Breast epithelium (tissue), 4 donors: ENCODE measurements around the gene CCSER1. TPM values are rescaled to one million over a fixed set of nuclear protein-coding genes. Genes with fewer than 3 reads are reported as not detected.

ENCODE experiments used
- DNase-seq, 2 donors: peaks; one replicate each; pipeline ENCODE4 v3.0.0-alpha.2; 2019; ENCODE audit warnings: low spot score in 2 of 2
- H3K27ac ChIP-seq, 2 donors: fragments of 200-600 bp; sonication (generic) in 1 of 2; one replicate each; pipeline ENCODE4 v1.5.1; 2016 to 2019; ENCODE audit warnings: mild to moderate bottlenecking in 1 of 2
- H3K27me3 ChIP-seq, 2 donors: fragments of 200-600 bp; sonication (generic) in 1 of 2; one replicate each; pipeline versions ENCODE4 v1.5.1 to v1.6.0; 2017 to 2019; ENCODE audit warnings: control low read depth in 1 of 2, mild to moderate bottlenecking in 1 of 2
- H3K36me3 ChIP-seq: fragments of 200-600 bp; one replicate; pipeline ENCODE4 v1.5.1; 2019
- H3K4me1 ChIP-seq, 2 donors: fragments of 200-600 bp; sonication (generic); one replicate each; pipeline ENCODE4 v1.5.1; 2016 to 2019; ENCODE audit warnings: control low read depth in 1 of 2
- H3K4me3 ChIP-seq, 3 donors: fragments of 200-600 bp; sonication (generic); 1 replicate in 2 of 3; 2 replicates in 1 of 3; pipeline ENCODE4 v1.5.1; 2016 to 2019; ENCODE audit warnings: mild to moderate bottlenecking in 3 of 3, moderate library complexity in 2 of 3
- H3K9me3 ChIP-seq, 2 donors: fragments of 200-600 bp; sonication (generic) in 1 of 2; one replicate each; pipeline ENCODE4 v1.5.1; 2016 to 2019; ENCODE audit warnings: control low read depth in 1 of 2
- POLR2A ChIP-seq: fragments of 450-650 bp; IDR thresholded peaks from one replicate; pipeline ENCODE4 v1.6.1; 2016; ENCODE audit warnings: antibody characterized with exemption, mild to moderate bottlenecking, moderate library complexity
- POLR2AphosphoS5 ChIP-seq, 3 donors: sonication (generic); formaldehyde crosslinking; IDR thresholded peaks; one replicate each; pipeline ENCODE4 v1.6.1; 2017; ENCODE audit warnings: antibody characterized with exemption in 3 of 3
- intact Hi-C: fragments of 100-400 bp; cut with DNase I; formaldehyde crosslinking; loops from one replicate; pipeline ENCODE4 v1.15.1; 2023; ENCODE audit warnings: low total_unique reads
- total RNA-seq, 3 donors: library from RNA; depleted of rRNA; stranded (reverse); fragments of >200 nt; gene quantifications; one replicate each; pipeline ENCODE4 v1.1.0, GENCODE V29; 2016
- TF ChIP-seq, protein P1 (sequence below), 3 donors: fragments of 450-650 bp; IDR thresholded peaks; one replicate each; pipeline ENCODE4 v1.5.1; 2016 to 2017; ENCODE audit warnings: antibody characterized with exemption in 3 of 3, mild to moderate bottlenecking in 3 of 3, moderate library complexity in 3 of 3

Gene CCSER1
- total RNA-seq, 3 donors from 2014 or later: 6.4 to 73.3 (median 55.7) TPM

DNA sequence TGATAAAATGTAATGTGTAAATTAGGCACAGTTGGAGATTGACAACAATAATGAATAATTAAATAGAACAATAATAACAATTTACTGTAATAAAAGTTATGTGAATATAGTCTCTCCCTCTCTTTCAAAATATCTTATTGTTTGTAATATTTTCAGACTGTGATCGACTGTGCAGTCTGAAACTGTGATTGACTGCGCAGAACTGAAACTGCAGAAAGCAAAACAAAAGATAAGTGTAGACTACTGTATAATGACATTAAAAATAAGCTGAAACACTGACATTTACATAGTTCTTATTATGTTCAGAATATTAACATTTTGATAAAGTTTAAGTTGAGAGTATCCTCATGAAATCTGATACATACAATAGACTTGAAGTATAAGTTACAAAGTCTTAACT lies 371.0 kb downstream of the CCSER1 start:
- Histone ChIP-seq H3K27ac (no peak overlapping the region), H3K36me3 (no peaks in the 10 kb centered on the region), H3K27me3 (no peaks in the 10 kb centered on the region), H3K4me1 (no peaks in the 10 kb centered on the region), H3K4me3 (no peak overlapping the region), H3K9me3 (peaks cover 0 to under 1% of the 10 kb centered on the region in 2 donors)
- TF ChIP-seq, protein P1, sequence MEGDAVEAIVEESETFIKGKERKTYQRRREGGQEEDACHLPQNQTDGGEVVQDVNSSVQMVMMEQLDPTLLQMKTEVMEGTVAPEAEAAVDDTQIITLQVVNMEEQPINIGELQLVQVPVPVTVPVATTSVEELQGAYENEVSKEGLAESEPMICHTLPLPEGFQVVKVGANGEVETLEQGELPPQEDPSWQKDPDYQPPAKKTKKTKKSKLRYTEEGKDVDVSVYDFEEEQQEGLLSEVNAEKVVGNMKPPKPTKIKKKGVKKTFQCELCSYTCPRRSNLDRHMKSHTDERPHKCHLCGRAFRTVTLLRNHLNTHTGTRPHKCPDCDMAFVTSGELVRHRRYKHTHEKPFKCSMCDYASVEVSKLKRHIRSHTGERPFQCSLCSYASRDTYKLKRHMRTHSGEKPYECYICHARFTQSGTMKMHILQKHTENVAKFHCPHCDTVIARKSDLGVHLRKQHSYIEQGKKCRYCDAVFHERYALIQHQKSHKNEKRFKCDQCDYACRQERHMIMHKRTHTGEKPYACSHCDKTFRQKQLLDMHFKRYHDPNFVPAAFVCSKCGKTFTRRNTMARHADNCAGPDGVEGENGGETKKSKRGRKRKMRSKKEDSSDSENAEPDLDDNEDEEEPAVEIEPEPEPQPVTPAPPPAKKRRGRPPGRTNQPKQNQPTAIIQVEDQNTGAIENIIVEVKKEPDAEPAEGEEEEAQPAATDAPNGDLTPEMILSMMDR (IDR thresholded peaks at IDR 0.05): no peak
- intact Hi-C loops: no loop called here
- no peak for DNase-seq

- TF ChIP-seq POLR2A (no peak), POLR2AphosphoS5 (IDR thresholded peaks at IDR 0.05) (no peak)
- TF ChIP-seq, protein P1 (IDR thresholded peaks at IDR 0.05): no peak
- Histone ChIP-seq H3K36me3 (no peaks in the 10 kb centered on the region), H3K9me3 (peaks cover 0 to 8% of the 10 kb centered on the region in 2 donors), H3K27ac (no peak overlapping the region), H3K27me3 (no peaks in the 10 kb centered on the region), H3K4me3 (no peak overlapping the region), H3K4me1 (no peaks in the 10 kb centered on the region)
- intact Hi-C loops: no loop called here
- DNase-seq: no peak
Measured at GRCh38 chr4:90503677-90504076, 376.5 kb downstream of the CCSER1 start.

DNA sequence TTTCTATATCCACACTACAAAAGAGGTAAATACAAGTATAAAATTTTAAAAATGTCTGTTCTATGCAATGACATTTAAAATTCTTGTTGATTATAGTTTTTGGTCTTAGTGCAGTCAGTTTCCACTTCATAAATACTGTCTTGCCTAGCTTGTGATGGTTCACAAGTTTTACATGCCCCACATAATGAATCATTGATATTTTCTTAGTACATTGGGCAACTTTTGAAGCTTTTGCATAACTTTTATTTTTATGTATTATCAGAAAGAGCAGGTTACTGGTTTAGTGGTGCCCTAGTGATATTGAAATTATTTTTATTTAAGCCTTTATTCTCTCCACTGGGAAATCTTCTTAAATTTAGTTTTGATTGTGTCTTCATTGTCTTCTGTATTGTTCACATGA lies 388.0 kb downstream of the CCSER1 start:
- no peak for TF ChIP-seq POLR2A
- TF ChIP-seq, protein P1 (IDR thresholded peaks at IDR 0.05): no peak
- no peak for TF ChIP-seq POLR2AphosphoS5 (IDR thresholded peaks at IDR 0.05)
- no peaks in the 10 kb centered on the region for H3K9me3 ChIP-seq
- H3K27me3 ChIP-seq: no peaks in the 10 kb centered on the region
- no peaks in the 10 kb centered on the region for H3K36me3 ChIP-seq
- no peak overlapping the region for H3K27ac ChIP-seq
- H3K4me1 ChIP-seq: no peaks in the 10 kb centered on the region
- DNase-seq: no peak
- H3K4me3 ChIP-seq: no peak overlapping the region
- intact Hi-C loops: no loop called here

DNA sequence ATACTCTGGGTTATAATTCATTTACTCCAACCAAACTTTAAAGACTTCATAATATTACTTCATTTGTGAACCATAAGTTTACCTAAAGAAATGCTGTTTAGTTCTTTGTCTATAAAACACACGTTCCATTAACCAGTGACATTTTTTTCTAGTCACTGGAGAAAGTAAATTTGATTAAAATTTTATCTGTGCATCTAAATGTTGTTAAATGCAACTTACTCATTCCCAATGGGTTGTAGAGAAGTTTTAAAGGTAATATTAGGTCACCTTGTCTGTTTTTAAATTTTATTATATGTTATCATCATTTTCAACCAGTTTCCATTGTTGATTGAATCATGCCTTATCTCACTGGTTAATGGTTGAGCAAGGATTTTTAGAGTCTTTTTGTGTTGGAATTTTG lies 401.4 kb downstream of the CCSER1 start:
- intact Hi-C loops: no loop called here
- DNase-seq: no peak
- TF ChIP-seq POLR2AphosphoS5 (IDR thresholded peaks at IDR 0.05): no peak
- TF ChIP-seq, protein P1 (IDR thresholded peaks at IDR 0.05): no peak
- no peak for TF ChIP-seq POLR2A
- Histone ChIP-seq H3K27me3 (no peaks in the 10 kb centered on the region), H3K36me3 (no peaks in the 10 kb centered on the region), H3K4me3 (no peak overlapping the region), H3K9me3 (no peaks in the 10 kb centered on the region), H3K4me1 (no peaks in the 10 kb centered on the region), H3K27ac (no peak overlapping the region)

DNA sequence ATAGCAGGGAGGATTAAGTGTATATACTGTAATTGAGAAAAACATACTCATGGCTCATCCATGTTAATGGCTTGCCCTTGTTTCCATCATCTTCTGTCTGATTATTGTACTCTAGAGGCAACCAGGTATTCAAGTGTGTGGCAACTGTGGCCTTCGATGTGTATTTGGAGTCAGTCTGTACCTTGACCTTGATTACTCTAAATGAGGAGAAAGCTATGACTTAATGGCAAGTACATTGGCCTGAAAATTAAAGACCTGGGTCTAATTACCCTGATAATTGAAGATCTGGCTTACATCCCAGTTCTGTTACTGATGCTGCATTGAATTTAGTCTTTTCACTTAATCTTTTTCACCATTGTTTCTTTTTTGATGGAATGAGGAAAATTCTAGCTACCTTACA lies 409.2 kb downstream of the CCSER1 start:
- H3K36me3 ChIP-seq: no peaks in the 10 kb centered on the region
- TF ChIP-seq, protein P1 (IDR thresholded peaks at IDR 0.05): no peak
- TF ChIP-seq POLR2A (no peak), POLR2AphosphoS5 (IDR thresholded peaks at IDR 0.05) (no peak)
- no peaks in the 10 kb centered on the region for H3K9me3 ChIP-seq
- intact Hi-C loops: no loop called here
- no peak overlapping the region for H3K27ac ChIP-seq
- no peak overlapping the region for H3K4me3 ChIP-seq
- no peaks in the 10 kb centered on the region for H3K27me3 ChIP-seq
- no peaks in the 10 kb centered on the region for H3K4me1 ChIP-seq
- DNase-seq: no peak
